A673 (cell line): ENCODE results near the gene COBLL1. TPM values are rescaled to one million over a fixed set of nuclear protein-coding genes. Genes with fewer than 3 reads are reported as not detected.
A peak's percentile ranks its signal among the peaks of the same experiment; 100 is the strongest.

ENCODE experiments used
- BruUV-seq: library from RNA; stranded (reverse); fragments of 400-500 nt; replicated peaks from 2 replicates; lab custom pipeline; 2021; lab: Mats Ljungman, UMichigan
- CTCF ChIA-PET: fragments of 300-600 bp; sonication (Branson Sonifier 250); formaldehyde crosslinking; loops from one replicate; lab custom pipeline; 2022; ENCODE audit warnings: antibody characterized with exemption; lab: Charles Lee
- POLR2A ChIA-PET: fragments of 300-600 bp; sonication (Branson Sonifier 250); formaldehyde crosslinking; loops from one replicate; lab custom pipeline; 2022; ENCODE audit warnings: antibody characterized with exemption; ENCODE audit not compliant: low non-redundant PET; lab: Charles Lee
- DNase-seq: peaks from one replicate; pipeline ENCODE4 v3.0.0-alpha.2; 2015; ENCODE audit warnings: low spot score
- H3K27ac ChIP-seq: fragments of 200-600 bp; sonication (generic); 2 replicates; pipeline ENCODE4 v1.5.1; 2016; ENCODE audit warnings: mixed run types, low read depth, mild to moderate bottlenecking, mixed read lengths, antibody characterized with exemption, low read length; ENCODE audit not compliant: poor library complexity, severe bottlenecking
- H3K27me3 ChIP-seq: fragments of 200-600 bp; sonication (generic); replicated peaks from 2 replicates; pipeline ENCODE4 v1.6.1; 2017; ENCODE audit warnings: mixed run types, low read depth, mild to moderate bottlenecking, mixed read lengths, antibody characterized with exemption, low read length; ENCODE audit not compliant: insufficient read depth, poor library complexity
- H3K36me3 ChIP-seq: fragments of 200-600 bp; sonication (generic); 2 replicates; pipeline ENCODE4 v1.6.1; 2016; ENCODE audit warnings: mixed run types, mild to moderate bottlenecking, mixed read lengths, antibody characterized with exemption, low read length; ENCODE audit not compliant: insufficient read depth, poor library complexity, severe bottlenecking
- H3K4me1 ChIP-seq: fragments of 200-600 bp; sonication (generic); 2 replicates; pipeline ENCODE4 v1.6.1; 2017; ENCODE audit warnings: mixed run types, mild to moderate bottlenecking, mixed read lengths, antibody characterized with exemption, low read length; ENCODE audit not compliant: insufficient read depth, poor library complexity, severe bottlenecking
- H3K4me3 ChIP-seq: fragments of 200-600 bp; sonication (generic); 2 replicates; pipeline ENCODE4 v1.5.1; 2016; ENCODE audit warnings: low read depth, mixed run types, mild to moderate bottlenecking, mixed read lengths, low read length; ENCODE audit not compliant: poor library complexity, severe bottlenecking
- H3K9me3 ChIP-seq: fragments of 200-600 bp; sonication (generic); 2 replicates; pipeline ENCODE4 v1.6.1; 2016; ENCODE audit warnings: mixed run types, low read depth, mild to moderate bottlenecking, mixed read lengths, antibody characterized with exemption, low read length; ENCODE audit not compliant: poor library complexity, severe bottlenecking
- EZH2 ChIP-seq: fragments of 200-600 bp; sonication (generic); IDR thresholded peaks from 2 replicates; pipeline ENCODE4 v1.6.1; 2017; ENCODE audit warnings: borderline replicate concordance, low read depth, mild to moderate bottlenecking, mixed read lengths, antibody characterized with exemption, low read length; ENCODE audit not compliant: poor library complexity, severe bottlenecking
- intact Hi-C: fragments of 100-400 bp; cut with micrococcal nuclease; formaldehyde crosslinking; loops from one replicate; pipeline ENCODE4 v1.10.0; 2022; ENCODE audit not compliant: unreplicated experiment
- total RNA-seq: library from RNA; stranded (reverse); gene quantifications from 2 replicates; pipeline ENCODE4 v1.2.3, GENCODE V29; 2021
- TF ChIP-seq, protein P1 (sequence below): fragments of 300-800, 200-600 bp; sonication (generic); conservative IDR thresholded peaks from 2 replicates; pipeline ENCODE4 v1.5.1; 2017; ENCODE audit warnings: low read depth, mild to moderate bottlenecking, antibody characterized with exemption, low read length, moderate library complexity, mixed read lengths

The COBLL1 gene
- total RNA-seq, 1 experiment from 2014 or later = 6.6 TPM

DNA sequence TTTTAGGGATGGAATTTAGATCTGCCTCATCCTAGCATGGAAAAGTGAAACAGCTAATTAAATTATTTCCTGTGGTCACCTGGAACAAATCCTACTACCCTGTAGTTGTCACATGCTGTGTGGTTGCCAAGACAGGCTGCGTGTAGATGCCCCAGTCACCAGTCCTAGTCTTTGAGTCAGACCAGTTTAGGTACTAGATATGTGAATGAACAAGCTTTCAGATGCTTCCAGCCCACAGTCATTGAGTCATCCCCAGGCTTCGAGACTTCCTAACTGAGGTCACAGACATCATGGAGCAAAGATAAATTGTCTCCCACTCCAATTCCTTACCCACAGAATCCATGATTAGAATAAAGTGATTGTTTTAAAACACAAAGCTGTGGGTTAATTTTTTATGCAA lies 184.5 kb downstream of the COBLL1 start:
- Histone ChIP-seq H3K36me3 (no peaks in the 10 kb centered on the region), H3K9me3 (no peaks in the 10 kb centered on the region), H3K27ac (no peak overlapping the region), H3K4me3 (no peak overlapping the region), H3K27me3 (no peaks in the 10 kb centered on the region), H3K4me1 (peaks cover 4% of the 10 kb centered on the region)
- POLR2A ChIA-PET = no interaction called here
- CTCF ChIA-PET = no interaction called here
- intact Hi-C loops = no loop called here
- DNase-seq = no peak
- TF ChIP-seq, protein P1, sequence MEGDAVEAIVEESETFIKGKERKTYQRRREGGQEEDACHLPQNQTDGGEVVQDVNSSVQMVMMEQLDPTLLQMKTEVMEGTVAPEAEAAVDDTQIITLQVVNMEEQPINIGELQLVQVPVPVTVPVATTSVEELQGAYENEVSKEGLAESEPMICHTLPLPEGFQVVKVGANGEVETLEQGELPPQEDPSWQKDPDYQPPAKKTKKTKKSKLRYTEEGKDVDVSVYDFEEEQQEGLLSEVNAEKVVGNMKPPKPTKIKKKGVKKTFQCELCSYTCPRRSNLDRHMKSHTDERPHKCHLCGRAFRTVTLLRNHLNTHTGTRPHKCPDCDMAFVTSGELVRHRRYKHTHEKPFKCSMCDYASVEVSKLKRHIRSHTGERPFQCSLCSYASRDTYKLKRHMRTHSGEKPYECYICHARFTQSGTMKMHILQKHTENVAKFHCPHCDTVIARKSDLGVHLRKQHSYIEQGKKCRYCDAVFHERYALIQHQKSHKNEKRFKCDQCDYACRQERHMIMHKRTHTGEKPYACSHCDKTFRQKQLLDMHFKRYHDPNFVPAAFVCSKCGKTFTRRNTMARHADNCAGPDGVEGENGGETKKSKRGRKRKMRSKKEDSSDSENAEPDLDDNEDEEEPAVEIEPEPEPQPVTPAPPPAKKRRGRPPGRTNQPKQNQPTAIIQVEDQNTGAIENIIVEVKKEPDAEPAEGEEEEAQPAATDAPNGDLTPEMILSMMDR = no peak
- no peak for TF ChIP-seq EZH2
- no TSS peak for BruUV-seq

DNA sequence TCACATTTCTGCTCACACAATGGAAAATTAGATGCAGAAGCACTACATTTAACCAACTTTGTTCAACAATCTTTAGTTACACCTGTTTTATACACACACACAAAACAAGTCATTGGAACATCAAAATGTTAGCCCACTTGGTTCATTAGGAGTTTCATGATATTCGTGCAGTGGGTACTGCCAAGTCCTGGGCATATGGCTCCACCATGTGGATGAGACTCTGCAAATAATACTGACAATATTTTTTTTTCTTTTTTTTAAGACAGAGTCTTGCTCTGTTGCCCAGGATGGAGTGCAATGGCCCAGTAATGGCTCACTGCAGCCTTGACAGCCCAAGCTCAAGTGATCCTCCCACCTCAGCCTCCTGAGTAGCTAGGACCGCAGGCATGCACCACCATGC lies 185.9 kb downstream of the COBLL1 start:
- no peaks in the 10 kb centered on the region for H3K4me1 ChIP-seq
- ChIA-PET POLR2A (no interaction called here), CTCF (no interaction called here)
- no peaks in the 10 kb centered on the region for H3K36me3 ChIP-seq
- intact Hi-C loops = no loop called here
- TF ChIP-seq, protein P1 = no peak
- no peak for TF ChIP-seq EZH2
- BruUV-seq = no TSS peak
- no peak overlapping the region for H3K4me3 ChIP-seq
- no peaks in the 10 kb centered on the region for H3K9me3 ChIP-seq
- no peak overlapping the region for H3K27ac ChIP-seq
- no peaks in the 10 kb centered on the region for H3K27me3 ChIP-seq
- peak; percentile 20 for DNase-seq

DNA sequence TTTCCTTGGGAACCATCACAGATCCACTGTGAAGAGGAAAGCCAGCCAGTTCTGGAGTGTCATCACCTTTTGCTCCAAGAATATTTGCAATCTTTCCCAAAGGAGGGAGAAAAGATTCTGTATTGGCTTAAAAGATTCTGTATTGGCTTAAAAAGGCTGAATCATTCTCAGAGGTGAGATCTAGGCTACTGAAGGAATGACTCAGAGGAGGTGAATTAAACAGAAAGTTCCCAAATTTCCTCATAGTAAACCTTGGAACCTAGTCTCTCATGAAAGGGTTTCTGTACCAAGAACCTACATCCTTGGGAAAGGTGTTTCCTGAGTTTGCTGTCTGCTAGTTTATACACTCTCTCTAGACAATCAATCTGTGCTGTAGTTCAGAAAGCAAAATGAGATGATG lies 186.3 kb downstream of the COBLL1 start:
- no peaks in the 10 kb centered on the region for H3K27me3 ChIP-seq
- TF ChIP-seq EZH2 = no peak
- TF ChIP-seq, protein P1 = no peak
- H3K4me1 ChIP-seq = no peaks in the 10 kb centered on the region
- ChIA-PET CTCF (no interaction called here), POLR2A (no interaction called here)
- peaks cover under 1% of the 10 kb centered on the region for H3K9me3 ChIP-seq
- H3K36me3 ChIP-seq = no peaks in the 10 kb centered on the region
- DNase-seq = no peak
- intact Hi-C loops = no loop called here
- no peak overlapping the region for H3K27ac ChIP-seq
- no peak overlapping the region for H3K4me3 ChIP-seq
- BruUV-seq = no TSS peak
